Endothelial cell of umbilical vein (primary cell): Measurements from ENCODE around the gene PPP2R2C. TPM values are rescaled to one million over a fixed set of nuclear protein-coding genes. Genes with fewer than 3 reads are reported as not detected.

Experiments used
- BruUV-seq: library from RNA; stranded (reverse); fragments of 400-500 nt; replicated peaks from 2 replicates; lab custom pipeline; 2021; lab: Mats Ljungman, UMichigan
- CTCF ChIA-PET: fragments of 300-600, 350-600 bp; sonication (Branson Sonifier 250); formaldehyde crosslinking; loops from one replicate; lab custom pipeline; 2021; ENCODE audit warnings: antibody characterized with exemption, inconsistent platforms; lab: Charles Lee
- POLR2A ChIA-PET: fragments of 300-600, 350-600 bp; sonication (Branson Sonifier 250); formaldehyde crosslinking; loops from one replicate; lab custom pipeline; 2021; ENCODE audit warnings: antibody characterized with exemption, inconsistent platforms; lab: Charles Lee
- DNase-seq: peaks from one replicate; pipeline ENCODE4 v3.0.0-alpha.2; 2011; ENCODE audit warnings: low read depth, low spot score
- FAIRE-seq: peaks from 2 replicates; lab custom pipeline; 2011; peaks lifted over from hg19 to GRCh38; lab: Jason Lieb, UNC
- H2AFZ ChIP-seq: 2 replicates; pipeline ENCODE4 v1.6.0; 2012; ENCODE audit warnings: low read depth, low read length, control low read depth, inconsistent platforms
- H3K27ac ChIP-seq: 2 replicates; pipeline ENCODE4 v1.5.1; 2011; ENCODE audit warnings: low read depth, mild to moderate bottlenecking, control low read depth, low read length, moderate library complexity; ENCODE audit not compliant: insufficient read depth
- H3K27me3 ChIP-seq, 2 experiments: 2 replicates each; pipeline versions ENCODE4 v1.6.0 to v1.6.1; 2011; ENCODE audit warnings: low read length in 2 of 2, mixed read lengths in 1 of 2; ENCODE audit not compliant: control insufficient read depth in 2 of 2, insufficient read depth in 2 of 2
- H3K36me3 ChIP-seq, 2 experiments: 2 replicates in 1 of 2; 3 replicates in 1 of 2; pipeline ENCODE4 v1.5.1; 2011; ENCODE audit warnings: low read length in 2 of 2, mild to moderate bottlenecking in 1 of 2, moderate library complexity in 1 of 2; ENCODE audit not compliant: control insufficient read depth in 2 of 2, insufficient read depth in 2 of 2; ENCODE audit errors: extremely low read depth in 1 of 2
- H3K4me1 ChIP-seq: 3 replicates; pipeline ENCODE4 v1.5.1; 2011; ENCODE audit warnings: mild to moderate bottlenecking, low read length; ENCODE audit not compliant: control insufficient read depth, insufficient read depth; ENCODE audit errors: extremely low read depth
- H3K4me2 ChIP-seq: 2 replicates; pipeline ENCODE4 v1.6.1; 2011; ENCODE audit warnings: low read length, control low read depth, mixed read lengths; ENCODE audit not compliant: insufficient read depth
- H3K4me3 ChIP-seq, 3 experiments: fragments of 200-600 bp in 1 of 3; sonication (generic), shearing (Covaris generic) in 1 of 3; replicated peaks in 1 of 3; 2 replicates each; pipeline ENCODE4 v1.5.1; 2011 to 2016; ENCODE audit warnings: control low read depth in 3 of 3, low read length in 3 of 3, mild to moderate bottlenecking in 2 of 3, inconsistent platforms in 1 of 3, low read depth in 1 of 3, moderate library complexity in 1 of 3; ENCODE audit not compliant: insufficient read depth in 1 of 3
- H3K79me2 ChIP-seq: 2 replicates; pipeline ENCODE4 v1.6.0; 2012; ENCODE audit warnings: low read length, inconsistent platforms; ENCODE audit not compliant: control insufficient read depth, insufficient read depth
- H3K9ac ChIP-seq: replicated peaks from 2 replicates; pipeline ENCODE3; 2011; ENCODE audit warnings: low read length, control low read depth; ENCODE audit not compliant: insufficient read depth; ENCODE audit errors: extremely low read depth
- H3K9me1 ChIP-seq: replicated peaks from 3 replicates; pipeline ENCODE4 v1.6.0; 2011; ENCODE audit warnings: mild to moderate bottlenecking, low read length; ENCODE audit not compliant: control insufficient read depth, insufficient read depth; ENCODE audit errors: extremely low read depth
- H3K9me3 ChIP-seq: replicated peaks from 2 replicates; pipeline ENCODE4 v1.5.1; 2012; ENCODE audit warnings: low read length, inconsistent platforms; ENCODE audit not compliant: control insufficient read depth, insufficient read depth
- H4K20me1 ChIP-seq: replicated peaks from 2 replicates; pipeline ENCODE3; 2011; ENCODE audit warnings: mild to moderate bottlenecking, low read length; ENCODE audit not compliant: control insufficient read depth, insufficient read depth; ENCODE audit errors: extremely low read depth
- CTCF ChIP-seq, 2 donors: IDR thresholded peaks; 1 replicate in 1 of 2; 2 replicates in 1 of 2; pipeline ENCODE4 v1.5.1; 2011; ENCODE audit warnings: low read length in 2 of 2, mild to moderate bottlenecking in 2 of 2, moderate library complexity in 2 of 2, control low read depth in 1 of 2, inconsistent platforms in 1 of 2, low read depth in 1 of 2; ENCODE audit not compliant: insufficient read depth in 1 of 2; ENCODE audit errors: extremely low read depth in 1 of 2
- EZH2 ChIP-seq: IDR thresholded peaks from 2 replicates; pipeline ENCODE4 v1.6.1; 2012; ENCODE audit warnings: borderline replicate concordance, low read depth, mild to moderate bottlenecking, moderate library complexity, low read length, inconsistent platforms; ENCODE audit not compliant: severe bottlenecking
- FOS ChIP-seq: IDR thresholded peaks from 2 replicates; pipeline ENCODE4 v1.6.1; 2011; ENCODE audit warnings: mild to moderate bottlenecking, low read length, moderate library complexity, borderline replicate concordance; ENCODE audit not compliant: insufficient read depth
- GATA2 ChIP-seq: IDR thresholded peaks from 2 replicates; pipeline ENCODE4 v1.7.0; 2011; ENCODE audit warnings: low read depth, mild to moderate bottlenecking, moderate library complexity, mixed read lengths, low read length; ENCODE audit not compliant: insufficient read length, insufficient read depth
- JUN ChIP-seq: IDR thresholded peaks from 2 replicates; pipeline ENCODE4 v1.6.1; 2011; ENCODE audit warnings: borderline replicate concordance, low read depth; ENCODE audit not compliant: insufficient read length, insufficient read depth
- MAX ChIP-seq: IDR thresholded peaks from 2 replicates; pipeline ENCODE4 v1.6.1; 2011; ENCODE audit not compliant: insufficient read depth, insufficient read length
- MYC ChIP-seq: IDR thresholded peaks from one replicate; pipeline ENCODE4 v1.6.1; 2011; ENCODE audit warnings: mild to moderate bottlenecking, low read depth, low read length
- POLR2A ChIP-seq: IDR thresholded peaks from 2 replicates; pipeline ENCODE4 v1.6.1; 2012; ENCODE audit warnings: low read depth, mild to moderate bottlenecking, control low read depth, low read length
- POLR2AphosphoS5 ChIP-seq: IDR thresholded peaks from 2 replicates; pipeline ENCODE4 v1.6.1; 2012; ENCODE audit warnings: low read depth, mild to moderate bottlenecking, control low read depth, low read length, moderate library complexity; ENCODE audit not compliant: insufficient read depth
- dilution Hi-C: fragments of 300-500 bp; cut with MboI; formaldehyde crosslinking; loops from one replicate; pipeline ENCODE4 v1.15.0; 2019; ENCODE audit warnings: low sequenced_read_pairs; ENCODE audit not compliant: extremely low pct_ligation_motif_present
- intact Hi-C: fragments of 100-400 bp; cut with micrococcal nuclease; formaldehyde crosslinking; loops from one replicate; pipeline ENCODE4 v1.10.0; 2022
- polyA plus RNA-seq, 4 experiments: library from polyadenylated mRNA; depleted of rRNA in 3 of 4; stranded (reverse) in 3 of 4; unstranded in 1 of 4; fragments of >200 nt; gene quantifications; 2 replicates each; pipeline versions ENCODE4 v1.2.1 to v1.2.3, GENCODE V29; 2011 to 2012; ENCODE audit warnings: missing spikeins in 1 of 4
- total RNA-seq: library from RNA; stranded (reverse); gene quantifications from 2 replicates; pipeline ENCODE4 v1.2.3, GENCODE V29; 2021

PPP2R2C gene
- total and polyA plus RNA-seq, 2 donors (not counting 3 experiments of a cell fraction or from before 2014, with no cell fraction given), result 0.03 to 0.09 TPM

DNA sequence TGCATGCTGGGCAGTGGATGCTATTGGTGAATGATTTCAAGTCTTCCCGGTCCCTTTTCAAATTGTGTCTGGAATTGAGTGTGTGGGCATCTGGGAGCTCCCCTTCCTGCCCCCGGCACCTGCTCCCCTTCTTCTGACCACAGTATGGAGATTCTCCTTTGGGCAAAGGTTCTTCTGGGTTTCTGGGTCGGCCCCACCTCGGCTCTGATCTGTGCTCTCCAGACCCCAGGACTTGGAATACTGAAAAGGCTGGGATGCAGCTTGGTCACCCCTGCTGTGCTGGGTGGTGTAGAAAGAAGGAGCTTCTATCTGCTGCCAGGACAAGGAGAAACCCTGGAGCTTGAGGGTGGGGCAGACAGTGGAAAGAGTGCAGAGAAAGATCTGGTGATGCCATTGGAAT is 124.0 kb downstream of the PPP2R2C start:
- POLR2A ChIA-PET, result no interaction called here
- CTCF ChIA-PET, result interaction anchor here (1.0 to 1.5 kb wide), 2 partner anchors 17 to 21 kb away, joined by 3 to 4 read pairs; no protein-coding TSS in a partner anchor
- Histone ChIP-seq H2AFZ (no peak overlapping the region), H3K36me3 (no peaks in the 10 kb centered on the region), H3K27me3 (no peaks in the 10 kb centered on the region), H3K27ac (no peak overlapping the region), H3K79me2 (no peaks in the 10 kb centered on the region), H3K4me2 (no peak overlapping the region), H3K9ac (no peak overlapping the region), H3K9me1 (no peaks in the 10 kb centered on the region), H3K4me1 (no peaks in the 10 kb centered on the region), H3K4me3 (no peak overlapping the region), H4K20me1 (no peaks in the 10 kb centered on the region), H3K9me3 (no peaks in the 10 kb centered on the region)
- BruUV-seq, result no TSS peak
- no peak for DNase-seq
- FAIRE-seq, result no peak
- intact Hi-C loops, result no loop called here
- TF ChIP-seq JUN (no peak), GATA2 (no peak)
- dilution Hi-C loops, result no loop called here

- DNase-seq (no peak), FAIRE-seq (no peak)
- Histone ChIP-seq H3K4me2 (no peak overlapping the region), H3K9me1 (no peaks in the 10 kb centered on the region), H3K4me1 (no peaks in the 10 kb centered on the region), H3K9me3 (no peaks in the 10 kb centered on the region), H4K20me1 (no peaks in the 10 kb centered on the region), H3K9ac (no peak overlapping the region), H3K27me3 (no peaks in the 10 kb centered on the region), H3K36me3 (no peaks in the 10 kb centered on the region), H3K4me3 (no peak overlapping the region), H3K27ac (no peak overlapping the region), H3K79me2 (no peaks in the 10 kb centered on the region), H2AFZ (no peak overlapping the region)
- ChIA-PET CTCF (no interaction called here), POLR2A (no interaction called here)
- BruUV-seq, result no TSS peak
- intact Hi-C loops, result no loop called here
- TF ChIP-seq MAX (no peak), MYC (no peak), JUN (no peak), EZH2 (no peak), POLR2AphosphoS5 (no peak), GATA2 (no peak), FOS (no peak), CTCF (IDR thresholded peaks at IDR 0.05; ENCODE audit: extremely low read depth in 1 of 2, insufficient read depth in 1 of 2, low read depth in 1 of 2, low read length in 2 of 2) (no peak), POLR2A (no peak)
- dilution Hi-C loops, result no loop called here
Measured at GRCh38 chr4:6347511-6348045, 124.8 kb downstream of the PPP2R2C start.
